ENCODE measurements around the gene RGS16.
A peak's percentile ranks its signal among the peaks of the same experiment; 100 is the strongest.

Gene RGS16

GRCh38 chr1:182607566-182607965 is 3.4 kb upstream of the RGS16 start:
- no peak for DNase-seq

- no peak for DNase-seq
These were observed 479 bp downstream of the RGS16 start for GRCh38 chr1:182603646-182604174.

GRCh38 chr1:182602935-182603645 is 1.1 kb downstream of the RGS16 start:
- DNase-seq, result no peak

- DNase-seq, result no peak
These were observed 2.3 kb downstream of the RGS16 start for GRCh38 chr1:182601913-182602312.

GRCh38 chr1:182601416-182601786 is 2.8 kb downstream of the RGS16 start:
- DNase-seq, result peak; percentile 32 to 49 (median 36)

- DNase-seq, result no peak
These were observed 3.3 kb downstream of the RGS16 start for GRCh38 chr1:182600745-182601415.

- DNase-seq, result no peak
These were observed 4.0 kb downstream of the RGS16 start for GRCh38 chr1:182600036-182600713.

GRCh38 chr1:182599339-182599738 is 4.8 kb downstream of the RGS16 start:
- no peak for DNase-seq

GRCh38 chr1:182598296-182598695 is 5.9 kb downstream of the RGS16 start:
- DNase-seq, result no peak

GRCh38 chr1:182596934-182597333 is 7.3 kb downstream of the RGS16 start:
- no peak for DNase-seq

- DNase-seq, result peak; percentile 8 to 60 (median 19)
These were observed 8.4 kb downstream of the RGS16 start for GRCh38 chr1:182595641-182596240.

GRCh38 chr1:182589931-182590330 is 14.3 kb downstream of the RGS16 start:
- no peak for DNase-seq

- DNase-seq, result no peak
These were observed 14.7 kb downstream of the RGS16 start for GRCh38 chr1:182589520-182589919.

GRCh38 chr1:182588500-182589396 is 15.4 kb downstream of the RGS16 start, which contains the start of gene RNASEL:
Gene RNASEL (minus strand): TSS chr1:182589256. CDS start chr1:182586806, 2,450 bp downstream.
- peak in 2 of 4 experiments; percentile 9 to 27 for DNase-seq

GRCh38 chr1:182587666-182588499 is 16.3 kb downstream of the RGS16 start:
- DNase-seq, result no peak

- no peak for DNase-seq
These were observed 17.1 kb downstream of the RGS16 start for GRCh38 chr1:182587093-182587492.

- DNase-seq, result no peak
These were observed 17.8 kb downstream of the RGS16 start for GRCh38 chr1:182586380-182586779.

GRCh38 chr1:182584746-182585145 is 19.4 kb downstream of the RGS16 start:
- DNase-seq, result no peak

GRCh38 chr1:182580736-182581135 is 23.5 kb downstream of the RGS16 start:
- no peak for DNase-seq

GRCh38 chr1:182575540-182576149 is 28.5 kb downstream of the RGS16 start:
- DNase-seq, result no peak

GRCh38 chr1:182574156-182574555 is 30.0 kb downstream of the RGS16 start:
- DNase-seq, result no peak

Data from activated CD4-positive, CD25-positive, alpha-beta regulatory T cell (primary cell).